DOHH2 (cell line): ENCODE results near the gene CERS3.

ENCODE experiments used
- H3F3A ChIP-seq: fragments of 200-600 bp; sonication (generic), shearing (Covaris generic); 2 replicates; pipeline ENCODE4 v1.6.0; 2016; ENCODE audit warnings: antibody characterized with exemption, mild to moderate bottlenecking; ENCODE audit not compliant: control insufficient read depth, insufficient read depth
- H3K27ac ChIP-seq: fragments of 200-600 bp; sonication (generic); 2 replicates; pipeline ENCODE4 v1.5.1; 2014; ENCODE audit warnings: low read depth, mild to moderate bottlenecking, low read length, moderate library complexity
- H3K27me3 ChIP-seq: fragments of 200-600 bp; sonication (generic); 2 replicates; pipeline ENCODE4 v1.6.1; 2014; ENCODE audit warnings: mild to moderate bottlenecking, low read length, mixed read lengths; ENCODE audit not compliant: control insufficient read depth
- H3K36me3 ChIP-seq: fragments of 200-600 bp; sonication (generic); 2 replicates; pipeline ENCODE4 v1.6.1; 2014; ENCODE audit warnings: mild to moderate bottlenecking, low read length, moderate library complexity, mixed read lengths; ENCODE audit not compliant: control insufficient read depth
- H3K4me1 ChIP-seq: fragments of 200-600 bp; sonication (generic); 2 replicates; pipeline ENCODE4 v1.6.1; 2014; ENCODE audit warnings: mild to moderate bottlenecking, low read length, mixed read lengths; ENCODE audit not compliant: control insufficient read depth
- H3K4me2 ChIP-seq: fragments of 200-600 bp; sonication (generic); 2 replicates; pipeline ENCODE4 v1.6.0; 2014; ENCODE audit warnings: mild to moderate bottlenecking, low read length, moderate library complexity
- H3K4me3 ChIP-seq: fragments of 200-600 bp; sonication (generic); 2 replicates; pipeline ENCODE4 v1.5.1; 2014; ENCODE audit warnings: mild to moderate bottlenecking, low read length, mixed read lengths
- H3K79me2 ChIP-seq: fragments of 200-600 bp; sonication (generic); 2 replicates; pipeline ENCODE4 v1.6.1; 2014; ENCODE audit warnings: mild to moderate bottlenecking, low read length, mixed read lengths; ENCODE audit not compliant: control insufficient read depth
- H3K9me2 ChIP-seq: fragments of 200-600 bp; sonication (generic); replicated peaks from 2 replicates; pipeline ENCODE4 v1.6.1; 2014; ENCODE audit warnings: mild to moderate bottlenecking, low read length, mixed read lengths; ENCODE audit not compliant: control insufficient read depth
- H3K9me3 ChIP-seq: fragments of 200-600 bp; sonication (generic); 2 replicates; pipeline ENCODE4 v1.6.1; 2014; ENCODE audit warnings: antibody characterized with exemption, low read length, mixed read lengths; ENCODE audit not compliant: control insufficient read depth, insufficient read depth
- H4K20me1 ChIP-seq: fragments of 200-600 bp; sonication (generic); 2 replicates; pipeline ENCODE4 v1.6.0; 2014; ENCODE audit warnings: low read depth, mild to moderate bottlenecking, antibody characterized with exemption, low read length, moderate library complexity; ENCODE audit not compliant: control insufficient read depth, insufficient read depth
- CTCF ChIP-seq: fragments of 200-600 bp; sonication (generic); IDR thresholded peaks from one replicate; pipeline ENCODE4 v1.5.1; 2014; ENCODE audit warnings: antibody characterized with exemption, mild to moderate bottlenecking, low read depth, low read length; ENCODE audit not compliant: poor library complexity, severe bottlenecking
- EZH2phosphoT487 ChIP-seq: fragments of 200-600 bp; sonication (generic); IDR thresholded peaks from 2 replicates; pipeline ENCODE4 v1.6.1; 2017; ENCODE audit warnings: borderline replicate concordance, mild to moderate bottlenecking, antibody characterized with exemption, low read length, moderate library complexity, mixed read lengths

Gene CERS3

GRCh38 chr15:100429116-100429728 is 99.5 kb downstream of the CERS3 start:
- Histone ChIP-seq H3K36me3 (no peaks in the 10 kb centered on the region), H3K9me2 (no peaks in the 10 kb centered on the region), H3K4me1 (no peaks in the 10 kb centered on the region), H3F3A (no peaks in the 10 kb centered on the region), H4K20me1 (no peaks in the 10 kb centered on the region), H3K27ac (no peak overlapping the region), H3K4me2 (no peak overlapping the region), H3K4me3 (no peak overlapping the region), H3K27me3 (no peaks in the 10 kb centered on the region), H3K79me2 (no peaks in the 10 kb centered on the region), H3K9me3 (no peaks in the 10 kb centered on the region)
- TF ChIP-seq CTCF (no peak), EZH2phosphoT487 (no peak)

GRCh38 chr15:100426937-100427336 is 101.8 kb downstream of the CERS3 start:
- no peak overlapping the region for H3K27ac ChIP-seq
- H3K79me2 ChIP-seq = no peaks in the 10 kb centered on the region
- H3K4me1 ChIP-seq = no peaks in the 10 kb centered on the region
- no peaks in the 10 kb centered on the region for H3K9me3 ChIP-seq
- H4K20me1 ChIP-seq = no peaks in the 10 kb centered on the region
- H3K9me2 ChIP-seq = no peaks in the 10 kb centered on the region
- no peak overlapping the region for H3K4me3 ChIP-seq
- no peak overlapping the region for H3K4me2 ChIP-seq
- no peaks in the 10 kb centered on the region for H3K27me3 ChIP-seq
- TF ChIP-seq EZH2phosphoT487 (no peak), CTCF (no peak)
- no peaks in the 10 kb centered on the region for H3K36me3 ChIP-seq
- no peaks in the 10 kb centered on the region for H3F3A ChIP-seq

- Histone ChIP-seq H3K79me2 (no peaks in the 10 kb centered on the region), H3F3A (no peaks in the 10 kb centered on the region)
These were observed 123.6 kb downstream of the CERS3 start for GRCh38 chr15:100405179-100405578.

More at GRCh38 chr15:100405179-100405578, 123.6 kb downstream of the CERS3 start:
- Histone ChIP-seq H3K9me2 (no peaks in the 10 kb centered on the region), H3K4me2 (no peak overlapping the region), H3K4me3 (no peak overlapping the region), H3K27ac (no peak overlapping the region), H3K4me1 (no peaks in the 10 kb centered on the region), H4K20me1 (no peaks in the 10 kb centered on the region), H3K36me3 (no peaks in the 10 kb centered on the region), H3K9me3 (no peaks in the 10 kb centered on the region), H3K27me3 (no peaks in the 10 kb centered on the region)
- TF ChIP-seq EZH2phosphoT487 = no peak
- no peak for TF ChIP-seq CTCF
